GM10266 (cell line): ENCODE results near the gene TNRC6A.
"Not testable (repeated sequence)": the region's sequence is repeated elsewhere in the genome, so short reads cannot be mapped to it uniquely, and the experiment has no call there.

Experiments used
- DNase-seq: peaks from one replicate; pipeline ENCODE4 v3.0.0; 2012; ENCODE audit errors: extremely low spot score
- CTCF ChIP-seq: IDR thresholded peaks from 2 replicates; pipeline ENCODE4 v1.5.1; 2012; ENCODE audit warnings: mild to moderate bottlenecking, low read depth; ENCODE audit not compliant: control insufficient read depth, insufficient read depth; ENCODE audit errors: missing control alignments

The TNRC6A gene

GRCh38 chr16:24836836-24837235 lies 107.4 kb downstream of the TNRC6A start:
- DNase-seq: no peak
- TF ChIP-seq CTCF: no peak

- no peak for TF ChIP-seq CTCF
- no peak for DNase-seq
Measured at GRCh38 chr16:24837969-24838368, 108.5 kb downstream of the TNRC6A start.

- no peak for TF ChIP-seq CTCF
- no peak for DNase-seq
Measured at GRCh38 chr16:24838554-24839266, 109.3 kb downstream of the TNRC6A start.

- no peak for DNase-seq
- no peak for TF ChIP-seq CTCF
Measured at GRCh38 chr16:24839347-24839972, 110.0 kb downstream of the TNRC6A start.

GRCh38 chr16:24841291-24841690 lies 111.8 kb downstream of the TNRC6A start:
- no peak for TF ChIP-seq CTCF
- DNase-seq: no peak

GRCh38 chr16:24844101-24845030 lies 114.9 kb downstream of the TNRC6A start:
- DNase-seq: no peak
- TF ChIP-seq CTCF: no peak

GRCh38 chr16:24845031-24845365 lies 115.5 kb downstream of the TNRC6A start:
- not testable (repeated sequence) for DNase-seq
